ENCODE measurements around the gene NLK.

NLK gene

DNA sequence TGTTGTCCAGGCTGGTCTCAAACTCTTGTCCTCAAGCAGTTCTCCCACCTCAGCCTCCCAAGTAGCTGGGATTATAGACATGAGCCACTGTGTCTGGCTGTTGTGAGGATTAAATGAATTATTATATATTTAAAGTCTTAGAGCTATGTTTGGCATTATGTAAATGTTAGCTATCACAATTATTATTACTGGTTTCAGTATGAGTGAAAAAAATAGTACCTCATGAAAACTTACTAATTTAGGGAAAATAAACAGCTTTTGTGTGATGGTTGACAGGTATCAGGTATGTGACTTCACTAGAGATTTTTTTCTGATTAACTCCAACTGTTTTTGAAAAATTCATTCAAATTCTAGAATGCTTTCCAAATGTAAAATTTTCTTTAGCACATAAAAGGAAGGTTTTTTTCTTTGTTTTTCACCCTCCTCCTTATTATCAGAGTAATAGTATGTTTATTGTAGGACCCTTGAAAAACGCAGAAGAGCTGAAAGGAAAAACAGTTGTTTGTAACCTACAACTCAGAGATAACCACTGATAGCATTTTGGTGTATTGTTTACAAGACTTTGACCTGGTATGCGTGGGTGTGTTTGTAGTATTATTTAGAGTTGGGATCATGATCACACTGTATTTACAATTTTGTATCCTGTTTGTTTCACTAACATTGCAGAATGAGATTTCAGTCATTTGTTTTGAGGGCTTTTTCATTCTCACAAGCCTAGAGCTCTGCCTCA is 13.2 kb downstream of the NLK start:
- TF ChIP-seq SUZ12 (IDR thresholded peaks at IDR 0.05) (no peak), NFRKB (IDR thresholded peaks at IDR 0.05) (no peak), FOXM1 (IDR thresholded peaks at IDR 0.05; ENCODE audit: borderline replicate concordance) (no peak), L3MBTL2 (conservative IDR thresholded peaks at IDR 0.05) (no peak), CTBP1 (IDR thresholded peaks at IDR 0.05; ENCODE audit: borderline replicate concordance) (no peak), ELF4 (IDR thresholded peaks at IDR 0.05) (no peak), ZNF384 (IDR thresholded peaks at IDR 0.05) (no peak), FOXK2 (IDR thresholded peaks at IDR 0.05) (no peak), PKNOX1 (IDR thresholded peaks at IDR 0.05) (no peak), SP1 (IDR thresholded peaks at IDR 0.05) (no peak), BHLHE40 (IDR thresholded peaks at IDR 0.05; ENCODE audit: borderline replicate concordance) (no peak), HDGF (IDR thresholded peaks at IDR 0.05; ENCODE audit: borderline replicate concordance) (no peak), LEF1 (IDR thresholded peaks at IDR 0.05; ENCODE audit: borderline replicate concordance) (no peak), TARDBP (IDR thresholded peaks at IDR 0.05) (no peak), FOXA1 (IDR thresholded peaks at IDR 0.05) (no peak)
- ChIA-PET CTCF (interaction anchor here (0.6 to 0.7 kb wide), 2 partner anchors 162 to 183 kb away, joined by 3 to 4 read pairs; no protein-coding TSS in a partner anchor), POLR2A (interaction anchor here (1.0 kb wide), 1 partner anchor 10 kb away, joined by 3 read pairs; no protein-coding TSS in a partner anchor)
- DNase-seq (ENCODE audit: extremely low spot score), result no peak

- DNase-seq (ENCODE audit: extremely low spot score), result no peak
- ChIA-PET POLR2A (no interaction called here), CTCF (interaction anchor here (0.6 kb wide), 1 partner anchor 162 kb away, joined by 3 read pairs; no protein-coding TSS in a partner anchor)
- TF ChIP-seq FOXA1 (IDR thresholded peaks at IDR 0.05), result no peak
- no peak for TF ChIP-seq L3MBTL2 (conservative IDR thresholded peaks at IDR 0.05)
- TF ChIP-seq BHLHE40 (IDR thresholded peaks at IDR 0.05; ENCODE audit: borderline replicate concordance), result no peak
- TF ChIP-seq CTBP1 (IDR thresholded peaks at IDR 0.05; ENCODE audit: borderline replicate concordance), result no peak
- no peak for TF ChIP-seq FOXM1 (IDR thresholded peaks at IDR 0.05; ENCODE audit: borderline replicate concordance)
- no peak for TF ChIP-seq ARNT (IDR thresholded peaks at IDR 0.05)
- TF ChIP-seq SUZ12 (IDR thresholded peaks at IDR 0.05), result no peak
- TF ChIP-seq NFRKB (IDR thresholded peaks at IDR 0.05), result no peak
- no peak for TF ChIP-seq HDGF (IDR thresholded peaks at IDR 0.05; ENCODE audit: borderline replicate concordance)
- TF ChIP-seq SP1 (IDR thresholded peaks at IDR 0.05), result no peak
- TF ChIP-seq ELF4 (IDR thresholded peaks at IDR 0.05), result no peak
- no peak for TF ChIP-seq PKNOX1 (IDR thresholded peaks at IDR 0.05)
- no peak for TF ChIP-seq ZNF384 (IDR thresholded peaks at IDR 0.05)
- no peak for TF ChIP-seq LEF1 (IDR thresholded peaks at IDR 0.05; ENCODE audit: borderline replicate concordance)
Observed at GRCh38 chr17:28056276-28056620, 13.8 kb downstream of the NLK start.

DNA sequence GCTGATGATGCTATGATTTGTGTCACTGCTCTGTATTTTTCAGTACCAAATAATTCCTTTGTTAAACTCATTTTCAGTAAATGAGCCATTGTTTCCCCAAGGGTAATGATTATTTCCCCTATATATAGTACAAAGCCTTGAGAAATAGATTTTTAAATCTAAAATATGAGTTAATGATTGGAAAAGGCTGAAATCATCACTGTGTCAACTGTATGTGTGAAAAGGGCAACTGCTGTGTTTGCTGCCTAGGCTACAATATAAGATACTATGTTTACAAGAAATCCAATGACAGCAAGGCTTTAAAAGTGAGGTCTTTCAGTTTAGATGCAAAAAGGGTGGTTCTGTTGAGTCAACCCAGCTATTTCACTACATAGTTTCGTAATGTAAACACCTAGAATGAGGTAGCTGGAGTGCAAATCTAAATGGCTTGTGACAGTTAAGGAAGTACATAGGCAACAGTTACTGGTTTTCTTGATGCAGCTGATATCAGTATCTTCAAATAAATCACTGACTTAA is 15.3 kb downstream of the NLK start:
- no peak for DNase-seq (ENCODE audit: extremely low spot score)
- CTCF ChIA-PET, result interaction anchor here (0.7 kb wide), 1 partner anchor 178 kb away, joined by 3 read pairs; no protein-coding TSS in a partner anchor

DNA sequence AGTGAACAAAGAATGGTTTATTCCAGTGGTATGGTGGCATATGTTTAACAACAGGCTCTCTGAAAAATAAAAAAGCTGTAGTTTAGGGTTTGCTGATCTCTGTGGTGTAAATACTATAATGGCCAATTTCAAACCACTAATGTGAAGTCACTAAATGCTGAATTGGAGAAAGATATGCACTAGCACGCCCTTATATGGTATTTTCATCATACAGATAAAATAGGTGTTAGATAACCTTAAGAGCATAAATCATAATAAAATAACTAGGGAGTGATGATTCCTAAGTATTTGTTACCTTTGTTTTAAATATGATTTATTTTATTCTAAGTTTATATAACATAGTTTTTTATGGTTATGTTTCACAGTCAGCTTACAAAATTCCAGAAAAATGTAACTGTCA is 17.2 kb downstream of the NLK start:
- CTCF ChIA-PET, result no interaction called here
- POLR2A ChIA-PET, result interaction anchor here (2.3 kb wide), 1 partner anchor 18 kb away, joined by 8 read pairs; no protein-coding TSS in a partner anchor
- TF ChIP-seq FOXM1 (IDR thresholded peaks at IDR 0.05; ENCODE audit: borderline replicate concordance), result no peak
- no peak for TF ChIP-seq SP1 (IDR thresholded peaks at IDR 0.05)
- DNase-seq (ENCODE audit: extremely low spot score), result no peak

More for the DNA sequence above, 15.3 kb downstream of the NLK start:
- POLR2A ChIA-PET, result interaction anchor here (1.1 to 1.3 kb wide), 2 partner anchors 16 to 18 kb away, joined by 3 to 8 read pairs; no protein-coding TSS in a partner anchor
- no peak for TF ChIP-seq CTBP1 (IDR thresholded peaks at IDR 0.05; ENCODE audit: borderline replicate concordance)
- no peak for TF ChIP-seq SP1 (IDR thresholded peaks at IDR 0.05)
- no peak for TF ChIP-seq FOXM1 (IDR thresholded peaks at IDR 0.05; ENCODE audit: borderline replicate concordance)
- TF ChIP-seq ELF4 (IDR thresholded peaks at IDR 0.05), result no peak
- no peak for TF ChIP-seq L3MBTL2 (conservative IDR thresholded peaks at IDR 0.05)
- TF ChIP-seq FOXK2 (IDR thresholded peaks at IDR 0.05), result no peak
- no peak for TF ChIP-seq BHLHE40 (IDR thresholded peaks at IDR 0.05; ENCODE audit: borderline replicate concordance)
- TF ChIP-seq LEF1 (IDR thresholded peaks at IDR 0.05; ENCODE audit: borderline replicate concordance), result no peak

DNA sequence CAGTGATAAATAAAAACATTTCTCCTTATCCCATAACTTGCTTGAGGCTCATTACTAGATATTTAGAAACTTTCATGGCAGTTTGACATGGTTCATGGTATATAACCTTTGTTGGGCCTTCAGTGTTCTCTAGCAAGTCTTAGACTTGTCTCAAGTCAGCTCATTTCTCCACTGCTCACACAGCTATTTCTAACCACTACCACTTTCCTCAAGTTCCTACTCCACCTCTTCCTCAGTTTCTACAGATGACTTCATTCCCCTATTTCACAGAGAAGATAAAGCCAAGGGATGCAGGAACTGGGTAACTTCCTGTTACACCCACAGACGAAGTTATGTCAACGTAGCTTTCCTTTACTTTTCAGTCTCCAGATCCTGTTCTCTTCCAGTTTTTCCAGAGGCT is 23.2 kb downstream of the NLK start:
- POLR2A ChIA-PET, result no interaction called here
- CTCF ChIA-PET, result no interaction called here
- DNase-seq (ENCODE audit: extremely low spot score), result no peak
- TF ChIP-seq ZNF384 (IDR thresholded peaks at IDR 0.05) (no peak), SUZ12 (IDR thresholded peaks at IDR 0.05) (no peak)

- ChIA-PET POLR2A (no interaction called here), CTCF (no interaction called here)
- no peak for DNase-seq (ENCODE audit: extremely low spot score)
- TF ChIP-seq ARNT (IDR thresholded peaks at IDR 0.05), result no peak
- TF ChIP-seq FOXM1 (IDR thresholded peaks at IDR 0.05; ENCODE audit: borderline replicate concordance), result no peak
- no peak for TF ChIP-seq ELF4 (IDR thresholded peaks at IDR 0.05)
- no peak for TF ChIP-seq ZNF384 (IDR thresholded peaks at IDR 0.05)
- no peak for TF ChIP-seq FOXK2 (IDR thresholded peaks at IDR 0.05)
- TF ChIP-seq NFRKB (IDR thresholded peaks at IDR 0.05), result no peak
- TF ChIP-seq TARDBP (IDR thresholded peaks at IDR 0.05), result no peak
- TF ChIP-seq SUZ12 (IDR thresholded peaks at IDR 0.05), result no peak
- TF ChIP-seq HDGF (IDR thresholded peaks at IDR 0.05; ENCODE audit: borderline replicate concordance), result no peak
- TF ChIP-seq L3MBTL2 (conservative IDR thresholded peaks at IDR 0.05), result no peak
- no peak for TF ChIP-seq PKNOX1 (IDR thresholded peaks at IDR 0.05)
- no peak for TF ChIP-seq SP1 (IDR thresholded peaks at IDR 0.05)
- TF ChIP-seq LEF1 (IDR thresholded peaks at IDR 0.05; ENCODE audit: borderline replicate concordance), result no peak
- TF ChIP-seq FOXA1 (IDR thresholded peaks at IDR 0.05), result no peak
- TF ChIP-seq BHLHE40 (IDR thresholded peaks at IDR 0.05; ENCODE audit: borderline replicate concordance), result no peak
- no peak for TF ChIP-seq CTBP1 (IDR thresholded peaks at IDR 0.05; ENCODE audit: borderline replicate concordance)
Observed at GRCh38 chr17:28069061-28069460, 26.6 kb downstream of the NLK start.

All from HEK293T (cell line).